AG04450 (cell line): ENCODE measurements around the gene USO1. TPM values are rescaled to one million over a fixed set of nuclear protein-coding genes. Genes with fewer than 3 reads are reported as not detected.

Experiments
- CTCF ChIA-PET: fragments of 300-600, 350-600 bp; formaldehyde crosslinking; extraction: SDS; loops from one replicate; lab custom pipeline; 2022; ENCODE audit warnings: antibody characterized with exemption, inconsistent platforms; lab: Charles Lee
- POLR2A ChIA-PET: fragments of 350-600 bp; formaldehyde crosslinking; extraction: SDS; loops from one replicate; lab custom pipeline; 2021; ENCODE audit warnings: antibody characterized with exemption, inconsistent platforms; lab: Yijun Ruan, JAX
- DNase-seq: peaks from one replicate; pipeline ENCODE4 v3.0.0-alpha.2; 2011; ENCODE audit warnings: low read depth, low spot score
- H3K27ac ChIP-seq: one replicate; pipeline ENCODE4 v1.5.1; 2012; ENCODE audit warnings: low read depth, low read length, control low read depth
- H3K27me3 ChIP-seq: one replicate; pipeline ENCODE4 v1.6.0; 2012; ENCODE audit warnings: low read length; ENCODE audit not compliant: control insufficient read depth, insufficient read depth
- H3K4me3 ChIP-seq: 2 replicates; pipeline ENCODE4 v1.5.1; 2011; ENCODE audit warnings: mild to moderate bottlenecking, low read depth, low read length, control low read depth
- H3K9me3 ChIP-seq: 2 replicates; pipeline ENCODE4 v1.5.1; 2012; ENCODE audit warnings: low read length; ENCODE audit not compliant: control insufficient read depth, insufficient read depth
- CTCF ChIP-seq: IDR thresholded peaks from 2 replicates; pipeline ENCODE4 v1.5.1; 2011; ENCODE audit warnings: low read depth, low read length, control low read depth, inconsistent platforms
- polyA plus RNA-seq: library from polyadenylated mRNA; depleted of rRNA; stranded (reverse); fragments of >200 nt; gene quantifications from 2 replicates; pipeline ENCODE4 v1.2.3, GENCODE V29; 2011

Gene USO1
- polyA plus RNA-seq, 1 experiment, result 142 TPM

GRCh38 chr4:75823812-75824211 is 99.4 kb downstream of the USO1 start:
- no peak for DNase-seq
- CTCF ChIA-PET, result no interaction called here

GRCh38 chr4:75830906-75831305 is 106.5 kb downstream of the USO1 start:
- Histone ChIP-seq H3K9me3 (peaks cover 4% of the 10 kb centered on the region; the same call in 1 of the 2 replicates), H3K27ac (no peak overlapping the region), H3K4me3 (no peak overlapping the region), H3K27me3 (no peaks in the 10 kb centered on the region)
- CTCF ChIA-PET, result interaction anchor here (0.7 to 5.6 kb wide), 2 partner anchors 17 to 118 kb away, joined by 3 to 30 read pairs; no protein-coding TSS in a partner anchor
- no peak for TF ChIP-seq CTCF
- no peak for DNase-seq
- POLR2A ChIA-PET, result no interaction called here

More at GRCh38 chr4:75823812-75824211, 99.4 kb downstream of the USO1 start:
- H3K27me3 ChIP-seq, result no peaks in the 10 kb centered on the region
- TF ChIP-seq CTCF, result no peak
- H3K9me3 ChIP-seq, result no peaks in the 10 kb centered on the region
- POLR2A ChIA-PET, result no interaction called here
- H3K27ac ChIP-seq, result no peak overlapping the region
- no peak overlapping the region for H3K4me3 ChIP-seq

- no peak overlapping the region for H3K4me3 ChIP-seq
- DNase-seq, result no peak
- TF ChIP-seq CTCF, result no peak
- POLR2A ChIA-PET, result no interaction called here
- no peak overlapping the region for H3K27ac ChIP-seq
- H3K9me3 ChIP-seq, result peaks cover 4% of the 10 kb centered on the region; the same call in 1 of the 2 replicates
- no peaks in the 10 kb centered on the region for H3K27me3 ChIP-seq
- CTCF ChIA-PET, result interaction anchor here (5.6 kb wide), 1 partner anchor 16 kb away, joined by 30 read pairs; no protein-coding TSS in a partner anchor
Measured at GRCh38 chr4:75831856-75832405, 107.6 kb downstream of the USO1 start.

- TF ChIP-seq CTCF, result no peak
- no peak for DNase-seq
- Histone ChIP-seq H3K9me3 (peaks cover 4% of the 10 kb centered on the region; the same call in 1 of the 2 replicates), H3K27me3 (no peaks in the 10 kb centered on the region), H3K4me3 (no peak overlapping the region), H3K27ac (no peak overlapping the region)
- CTCF ChIA-PET, result interaction anchor here (5.6 kb wide), 1 partner anchor 13 kb away, joined by 30 read pairs; no protein-coding TSS in a partner anchor
- POLR2A ChIA-PET, result no interaction called here
Measured at GRCh38 chr4:75834095-75834771, 109.9 kb downstream of the USO1 start.

- Histone ChIP-seq H3K9me3 (peaks cover 4% of the 10 kb centered on the region; the same call in 1 of the 2 replicates), H3K27ac (no peak overlapping the region), H3K27me3 (no peaks in the 10 kb centered on the region), H3K4me3 (no peak overlapping the region)
- no peak for DNase-seq
- ChIA-PET CTCF (interaction anchor here (5.6 kb wide), 1 partner anchor 13 kb away, joined by 30 read pairs; no protein-coding TSS in a partner anchor), POLR2A (no interaction called here)
- no peak for TF ChIP-seq CTCF
Measured at GRCh38 chr4:75834772-75835154, 110.4 kb downstream of the USO1 start.
